ENCODE measurements around the gene PTPRG. TPM values are rescaled to one million over a fixed set of nuclear protein-coding genes. Genes with fewer than 3 reads are reported as not detected.

The PTPRG gene
- total and polyA plus RNA-seq, 4 donors: 3.6 to 35.6 (median 8.1) TPM

- Histone ChIP-seq H3K27ac (ENCODE audit: low read depth in 1 of 2, low read length in 2 of 2) (no peak overlapping the region), H3K36me3 (ENCODE audit: control insufficient read depth in 4 of 4, insufficient read depth in 3 of 4, low read depth in 1 of 4, low read length in 3 of 4) (peaks cover 0 to 2% (median 0%) of the 10 kb centered on the region in 4 donors), H3K4me1 (ENCODE audit: control insufficient read depth in 4 of 4, insufficient read depth in 4 of 4, low read length in 3 of 4) (peaks cover 0 to 15% (median 9%) of the 10 kb centered on the region in 4 donors), H3K9ac (ENCODE audit: low read depth in 1 of 2, low read length in 2 of 2) (no peak overlapping the region), H3K27me3 (ENCODE audit: control insufficient read depth in 4 of 4, insufficient read depth in 4 of 4, low read length in 3 of 4) (no peaks in the 10 kb centered on the region), H3K4me3 (ENCODE audit: low read depth in 1 of 3, low read length in 3 of 3) (no peak overlapping the region), H3K9me3 (ENCODE audit: control insufficient read depth in 4 of 4, low read length in 3 of 4) (no peaks in the 10 kb centered on the region)
- 80% methylated on average over 7 of the region's 7 CpGs for WGBS
- TF ChIP-seq FOXA2 (IDR thresholded peaks at IDR 0.05) (no peak), RAD21 (IDR thresholded peaks at IDR 0.05) (peak; percentile 56 to 77), RXRA (IDR thresholded peaks at IDR 0.05) (no peak), ZBTB33 (IDR thresholded peaks at IDR 0.05) (no peak), JUND (IDR thresholded peaks at IDR 0.05) (no peak), CTCF (IDR thresholded peaks at IDR 0.05; ENCODE audit: low read depth, low read length, missing input control) (peak; percentile 23)
- no peak for DNase-seq (ENCODE audit: low spot score)
Measured at GRCh38 chr3:62187022-62187431, 625.7 kb downstream of the PTPRG start.

GRCh38 chr3:62188681-62189375 is 627.5 kb downstream of the PTPRG start:
- 6% methylated on average over 18 of the region's 18 CpGs for WGBS
- Histone ChIP-seq H3K4me3 (ENCODE audit: low read depth in 1 of 3, low read length in 3 of 3) (no peak overlapping the region), H3K36me3 (ENCODE audit: control insufficient read depth in 4 of 4, insufficient read depth in 3 of 4, low read depth in 1 of 4, low read length in 3 of 4) (peaks cover 0 to 2% (median 0%) of the 10 kb centered on the region in 4 donors), H3K4me1 (ENCODE audit: control insufficient read depth in 4 of 4, insufficient read depth in 4 of 4, low read length in 3 of 4) (peaks cover 0 to 24% (median 9%) of the 10 kb centered on the region in 4 donors), H3K27ac (ENCODE audit: low read depth in 1 of 2, low read length in 2 of 2) (no peak overlapping the region), H3K9me3 (ENCODE audit: control insufficient read depth in 4 of 4, low read length in 3 of 4) (no peaks in the 10 kb centered on the region), H3K9ac (ENCODE audit: low read depth in 1 of 2, low read length in 2 of 2) (no peak overlapping the region), H3K27me3 (ENCODE audit: control insufficient read depth in 4 of 4, insufficient read depth in 4 of 4, low read length in 3 of 4) (no peaks in the 10 kb centered on the region)
- DNase-seq (ENCODE audit: low spot score): peak; percentile 62
- TF ChIP-seq SP1 (IDR thresholded peaks at IDR 0.05) (no peak), TAF1 (conservative IDR thresholded peaks at IDR 0.05) (no peak), CTCF (IDR thresholded peaks at IDR 0.05; ENCODE audit: low read depth, low read length, missing input control) (peak; percentile 83), NR2F2 (IDR thresholded peaks at IDR 0.05) (no peak), EGR1 (IDR thresholded peaks at IDR 0.05; ENCODE audit: low read depth in 2 of 2) (no peak), RAD21 (IDR thresholded peaks at IDR 0.05) (peak; percentile 91 to 92), HNF4A (conservative IDR thresholded peaks at IDR 0.05) (no peak), RXRA (IDR thresholded peaks at IDR 0.05) (no peak), FOXA2 (IDR thresholded peaks at IDR 0.05) (no peak), ATF3 (IDR thresholded peaks at IDR 0.05) (no peak)

Measured in liver (tissue), 9 donors.